ENCODE results near the gene SEPHS1. TPM values are rescaled to one million over a fixed set of nuclear protein-coding genes. Genes with fewer than 3 reads are reported as not detected.

The SEPHS1 gene
- total RNA-seq, 1 donor from 2014 or later: 57.0 TPM

- no peak overlapping the region for H3K4me2 ChIP-seq (ENCODE audit: low read length)
- H3K9ac ChIP-seq (ENCODE audit: low read length): no peak overlapping the region
- FAIRE-seq: no peak
- peaks cover 80% of the 10 kb centered on the region for H3K79me2 ChIP-seq (ENCODE audit: insufficient read depth, low read length)
- peaks cover under 1% of the 10 kb centered on the region for H3K4me1 ChIP-seq (ENCODE audit: insufficient read depth, low read length)
- Mint-ChIP-seq H3K9me3 (ENCODE audit: unreplicated experiment) (no peaks in the 10 kb centered on the region), H3K27ac (ENCODE audit: unreplicated experiment) (no peak overlapping the region), H3K27me3 (ENCODE audit: low read depth, unreplicated experiment) (no peaks in the 10 kb centered on the region), H3K36me3 (ENCODE audit: low read depth, unreplicated experiment) (peaks cover 7% of the 10 kb centered on the region), H3K4me3 (ENCODE audit: unreplicated experiment) (no peak overlapping the region), H3K4me1 (ENCODE audit: low read depth, unreplicated experiment) (no peaks in the 10 kb centered on the region)
- H3K4me3 ChIP-seq (ENCODE audit: insufficient read depth, low read depth, low read length): no peak overlapping the region
- no peaks in the 10 kb centered on the region for H3K27me3 ChIP-seq (ENCODE audit: insufficient read depth, low read length)
- TF ChIP-seq EZH2 (IDR thresholded peaks at IDR 0.05; ENCODE audit: insufficient read depth, low read length) (no peak), CTCF (IDR thresholded peaks at IDR 0.05; ENCODE audit: insufficient read depth, low read depth, low read length) (no peak)
- H3K36me3 ChIP-seq (ENCODE audit: insufficient read depth, low read length): peaks cover 5% of the 10 kb centered on the region
- DNase-seq (ENCODE audit: low read depth): no peak
- no peak overlapping the region for H3K27ac ChIP-seq (ENCODE audit: low read depth, low read length)
- H2AFZ ChIP-seq (ENCODE audit: low read depth, low read length): no peak overlapping the region
- no peaks in the 10 kb centered on the region for H3K9me3 ChIP-seq (ENCODE audit: insufficient read depth, low read depth, low read length)
- H4K20me1 ChIP-seq (ENCODE audit: insufficient read depth, low read length): peaks cover 29% of the 10 kb centered on the region
Measured at GRCh38 chr10:13340626-13341376, 7.3 kb downstream of the SEPHS1 start.

- Histone ChIP-seq H3K79me2 (ENCODE audit: insufficient read depth, low read length) (peaks cover 73% of the 10 kb centered on the region), H3K4me2 (ENCODE audit: low read length) (no peak overlapping the region), H3K9me3 (ENCODE audit: insufficient read depth, low read depth, low read length) (no peaks in the 10 kb centered on the region), H3K36me3 (ENCODE audit: insufficient read depth, low read length) (peaks cover 5% of the 10 kb centered on the region), H3K27me3 (ENCODE audit: insufficient read depth, low read length) (no peaks in the 10 kb centered on the region), H3K9ac (ENCODE audit: low read length) (no peak overlapping the region), H4K20me1 (ENCODE audit: insufficient read depth, low read length) (peaks cover 24% of the 10 kb centered on the region), H2AFZ (ENCODE audit: low read depth, low read length) (no peak overlapping the region), H3K4me1 (ENCODE audit: insufficient read depth, low read length) (no peaks in the 10 kb centered on the region), H3K27ac (ENCODE audit: low read depth, low read length) (no peak overlapping the region), H3K4me3 (ENCODE audit: insufficient read depth, low read depth, low read length) (no peak overlapping the region)
- FAIRE-seq (no peak), DNase-seq (ENCODE audit: low read depth) (no peak)
- no peaks in the 10 kb centered on the region for H3K4me1 Mint-ChIP-seq (ENCODE audit: low read depth, unreplicated experiment)
- H3K4me3 Mint-ChIP-seq (ENCODE audit: unreplicated experiment): no peak overlapping the region
- H3K27me3 Mint-ChIP-seq (ENCODE audit: low read depth, unreplicated experiment): no peaks in the 10 kb centered on the region
- H3K27ac Mint-ChIP-seq (ENCODE audit: unreplicated experiment): no peak overlapping the region
- H3K36me3 Mint-ChIP-seq (ENCODE audit: low read depth, unreplicated experiment): peaks cover 7% of the 10 kb centered on the region
- no peaks in the 10 kb centered on the region for H3K9me3 Mint-ChIP-seq (ENCODE audit: unreplicated experiment)
- TF ChIP-seq EZH2 (IDR thresholded peaks at IDR 0.05; ENCODE audit: insufficient read depth, low read length) (no peak), CTCF (IDR thresholded peaks at IDR 0.05; ENCODE audit: insufficient read depth, low read depth, low read length) (no peak)
Measured at GRCh38 chr10:13340068-13340467, 8.0 kb downstream of the SEPHS1 start.

Data from astrocyte (in vitro differentiated cells and primary cell).